HCT116 (cell line): Measurements from ENCODE around the gene SPDYE2B.
"Not testable (repeated sequence)": the region's sequence is repeated elsewhere in the genome, so short reads cannot be mapped to it uniquely, and the experiment has no call there.

ENCODE experiments used
- ATF3 ChIP-seq: IDR thresholded peaks from 2 replicates; pipeline ENCODE4 v1.6.1; 2012
- CBX3 ChIP-seq: IDR thresholded peaks from 2 replicates; pipeline ENCODE4 v1.6.1; 2012; ENCODE audit warnings: low read depth
- CEBPB ChIP-seq: IDR thresholded peaks from 2 replicates; pipeline ENCODE4 v1.6.1; 2012; ENCODE audit warnings: low read depth
- CTCF ChIP-seq, 3 experiments: fragments of 200-600 bp in 1 of 3; sonication (generic) in 1 of 3; IDR thresholded peaks in 2 of 3; conservative IDR thresholded peaks in 1 of 3; 2 replicates each; pipeline ENCODE4 v1.5.1; 2012 to 2017; ENCODE audit warnings: low read depth in 2 of 3, low read length in 2 of 3, antibody characterized with exemption in 1 of 3, borderline replicate concordance in 1 of 3, control low read depth in 1 of 3, mild to moderate bottlenecking in 1 of 3, mixed read lengths in 1 of 3, mixed run types in 1 of 3, moderate library complexity in 1 of 3; ENCODE audit not compliant: insufficient read depth in 1 of 3
- EZH2phosphoT487 ChIP-seq: fragments of 200-600 bp; IDR thresholded peaks from 2 replicates; pipeline ENCODE4 v1.6.1; 2018; ENCODE audit warnings: antibody characterized with exemption, borderline replicate concordance
- POLR2A ChIP-seq: IDR thresholded peaks from 2 replicates; pipeline ENCODE4 v1.7.0; 2011; ENCODE audit warnings: borderline replicate concordance; ENCODE audit not compliant: insufficient read depth, insufficient read length; ENCODE audit errors: extremely low read depth
- POLR2AphosphoS5 ChIP-seq: IDR thresholded peaks from 2 replicates; pipeline ENCODE4 v1.6.1; 2011; ENCODE audit warnings: mild to moderate bottlenecking, low read depth, low read length, moderate library complexity
- RAD21 ChIP-seq: IDR thresholded peaks from 2 replicates; pipeline ENCODE4 v1.6.1; 2012; ENCODE audit warnings: low read depth, mild to moderate bottlenecking
- SIN3A ChIP-seq: IDR thresholded peaks from 2 replicates; pipeline ENCODE4 v1.6.1; 2012; ENCODE audit warnings: low read depth
- SP1 ChIP-seq: IDR thresholded peaks from 2 replicates; pipeline ENCODE4 v1.6.1; 2012; ENCODE audit warnings: low read depth
- TCF7L2 ChIP-seq: IDR thresholded peaks from 2 replicates; pipeline ENCODE4 v1.7.0; 2011; ENCODE audit warnings: borderline replicate concordance, inconsistent platforms; ENCODE audit not compliant: insufficient read depth, insufficient read length; ENCODE audit errors: extremely low read depth
- YY1 ChIP-seq: IDR thresholded peaks from 2 replicates; pipeline ENCODE4 v1.6.1; 2011; ENCODE audit warnings: low read length, low read depth, moderate library complexity, mild to moderate bottlenecking; ENCODE audit not compliant: insufficient replicate concordance; ENCODE audit errors: extremely low read depth

- not testable (repeated sequence) for TF ChIP-seq CTCF (IDR thresholded peaks at IDR 0.05 in 2 of 3, conservative IDR thresholded peaks at IDR 0.05 in 1 of 3; ENCODE audit: borderline replicate concordance in 1 of 3, insufficient read depth in 1 of 3, low read depth in 2 of 3, low read length in 2 of 3); SIN3A; POLR2AphosphoS5; POLR2A; YY1; SP1; EZH2phosphoT487; CBX3; CEBPB; RAD21; ATF3; TCF7L2
These were observed 32.0 kb upstream of the SPDYE2B start for GRCh38 chr7:102618122-102618521.
